GM19328 (cell line): ENCODE measurements around the gene IRAK2.
"Not testable (repeated sequence)": the region's sequence is repeated elsewhere in the genome, so short reads cannot be mapped to it uniquely, and the experiment has no call there.

Source experiments
- ATAC-seq: cut with Tn5 transposase; IDR thresholded peaks from one replicate; pipeline ENCODE4 v1.9.1; 2021; ENCODE audit warnings: mild to moderate bottlenecking, moderate library complexity; ENCODE audit not compliant: unreplicated experiment

IRAK2 gene

GRCh38 chr3:10158555-10158954 is 6.2 kb upstream of the IRAK2 start:
- ATAC-seq = not testable (repeated sequence)

- no peak for ATAC-seq
Observed at GRCh38 chr3:10160346-10160745, 4.4 kb upstream of the IRAK2 start.

DNA sequence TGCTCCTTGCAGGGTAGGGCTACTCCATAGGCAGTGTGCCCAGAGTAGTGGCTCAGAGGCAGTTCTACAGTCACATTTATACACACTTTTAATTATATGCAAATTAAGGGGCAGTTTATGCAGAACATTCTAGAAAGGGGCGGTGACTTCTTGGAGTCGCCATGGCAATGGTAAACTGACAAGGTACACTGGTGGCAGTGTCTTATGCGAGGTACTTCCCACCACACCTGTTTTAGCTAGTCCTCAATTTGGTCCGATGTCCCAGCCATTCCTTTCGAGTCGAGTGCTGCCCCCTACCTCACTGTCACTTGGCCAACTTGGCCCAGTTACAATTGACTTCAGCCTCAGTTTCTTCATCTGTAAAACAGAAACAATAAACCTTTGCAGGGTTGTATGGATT is 3.8 kb upstream of the IRAK2 start:
- ATAC-seq = no peak

DNA sequence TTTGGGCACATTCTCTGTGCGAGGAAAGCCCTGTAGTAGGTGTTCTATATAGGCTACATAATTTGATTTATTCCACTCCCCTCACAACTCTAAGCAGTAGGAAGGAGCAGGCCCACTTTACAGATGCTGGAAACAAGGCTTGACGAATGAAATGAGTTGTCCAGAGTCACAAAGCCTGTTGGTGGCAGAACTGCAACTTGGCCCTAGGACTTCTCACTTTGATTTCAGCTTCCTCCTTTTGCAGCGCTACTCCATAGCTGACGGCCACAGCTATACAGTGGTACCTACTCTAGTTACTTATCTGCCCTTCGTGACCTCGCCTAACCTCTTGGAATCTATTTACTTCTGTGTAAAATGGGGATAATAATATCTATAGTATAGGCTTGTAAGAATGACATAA is 2.5 kb upstream of the IRAK2 start:
- no peak for ATAC-seq

GRCh38 chr3:10164201-10164545 is 546 bp upstream of the IRAK2 start:
- not testable (repeated sequence) for ATAC-seq

DNA sequence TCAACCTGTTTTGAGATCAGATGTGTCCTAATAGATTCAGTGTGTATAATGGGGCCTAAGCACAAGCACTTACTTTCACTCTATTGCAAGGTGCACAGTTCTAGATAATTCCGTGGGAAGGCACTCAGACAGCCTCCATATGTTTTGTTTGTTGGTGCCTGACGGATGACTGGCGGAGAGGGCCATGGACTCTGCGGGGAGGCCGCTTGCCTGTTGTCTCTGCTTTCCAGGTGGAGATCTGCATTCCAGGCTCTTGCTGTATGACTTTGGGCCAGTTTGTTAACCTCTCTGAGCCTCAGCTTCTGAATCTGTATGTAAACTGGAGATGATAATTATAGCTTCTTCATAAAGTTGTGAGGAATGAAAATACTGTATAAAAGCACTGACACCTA is 1.5 kb downstream of the IRAK2 start:
- ATAC-seq = no peak

- ATAC-seq = no peak
Observed at GRCh38 chr3:10169000-10169496, 4.3 kb downstream of the IRAK2 start.

- no peak for ATAC-seq
Observed at GRCh38 chr3:10170915-10171478, 6.3 kb downstream of the IRAK2 start.

DNA sequence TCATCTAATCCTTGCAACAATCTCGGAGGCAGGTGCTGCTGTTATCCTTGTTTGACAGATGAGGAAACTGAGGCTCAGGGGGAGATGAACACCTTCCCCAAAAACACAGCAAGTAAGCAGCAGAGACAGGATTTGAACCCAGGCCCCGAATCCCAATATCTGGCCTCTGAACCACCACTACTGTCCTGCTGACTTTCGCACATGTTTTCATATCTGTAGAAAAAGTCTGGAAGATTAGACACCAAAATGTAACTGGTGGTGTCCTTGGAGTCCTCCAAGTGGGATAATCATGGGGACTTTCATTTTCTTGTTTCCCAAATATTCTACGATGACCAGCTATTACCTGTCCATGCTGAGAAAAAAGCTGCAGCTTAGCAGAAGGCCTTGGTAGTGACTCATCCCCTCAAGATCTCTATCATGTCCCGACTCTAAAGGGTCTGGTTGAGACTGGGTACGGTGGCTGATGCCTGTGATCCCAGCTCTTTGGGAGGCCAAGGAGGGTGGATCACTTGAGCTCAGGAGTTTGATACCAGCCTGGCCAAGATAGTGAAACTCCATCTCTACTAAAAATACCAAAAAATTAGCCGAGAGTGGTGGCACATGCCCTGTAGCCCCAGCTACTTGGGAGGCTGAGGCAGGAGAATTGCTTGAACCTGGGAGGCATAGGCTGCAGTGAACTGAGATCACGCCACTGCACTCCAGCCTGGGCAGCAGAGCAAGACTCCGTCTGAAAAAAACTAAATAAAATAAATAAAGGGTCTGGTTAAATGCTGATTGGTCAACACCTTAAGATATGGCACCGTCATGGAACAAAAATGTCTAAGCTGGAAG is 8.6 kb downstream of the IRAK2 start:
- no peak for ATAC-seq

DNA sequence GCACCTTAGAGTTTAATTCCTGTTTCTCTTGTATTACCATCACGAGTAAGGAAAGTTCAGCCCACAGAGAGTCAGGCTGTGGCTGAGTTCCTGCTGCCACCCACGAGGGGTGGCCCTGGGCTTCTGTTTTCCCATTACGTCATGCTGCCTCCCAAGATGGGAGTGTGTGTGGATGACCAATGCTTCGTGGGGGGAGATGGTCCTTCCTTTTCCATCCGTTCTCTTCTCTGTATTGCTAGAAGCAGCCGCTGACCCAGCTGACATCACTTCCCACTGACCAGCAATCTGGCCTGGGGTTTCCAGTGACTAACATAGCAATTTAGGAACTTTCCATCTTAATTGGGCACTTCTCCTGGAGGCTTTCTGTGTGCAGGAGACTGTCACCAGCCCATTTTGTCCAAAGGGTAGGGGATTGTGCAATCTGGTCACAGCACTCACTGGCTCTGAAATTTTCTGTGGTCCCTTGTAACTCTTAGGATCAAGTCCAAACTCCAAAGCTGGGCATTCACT is 9.3 kb downstream of the IRAK2 start:
- ATAC-seq = no peak

- not testable (repeated sequence) for ATAC-seq
Observed at GRCh38 chr3:10175334-10175733, 10.6 kb downstream of the IRAK2 start.

GRCh38 chr3:10176150-10176549 is 11.4 kb downstream of the IRAK2 start:
- ATAC-seq = not testable (repeated sequence)

- ATAC-seq = no peak
Observed at GRCh38 chr3:10177737-10178136, 13.0 kb downstream of the IRAK2 start.

GRCh38 chr3:10178892-10179291 is 14.2 kb downstream of the IRAK2 start:
- ATAC-seq = no peak

- no peak for ATAC-seq
Observed at GRCh38 chr3:10180289-10180688, 15.6 kb downstream of the IRAK2 start.

DNA sequence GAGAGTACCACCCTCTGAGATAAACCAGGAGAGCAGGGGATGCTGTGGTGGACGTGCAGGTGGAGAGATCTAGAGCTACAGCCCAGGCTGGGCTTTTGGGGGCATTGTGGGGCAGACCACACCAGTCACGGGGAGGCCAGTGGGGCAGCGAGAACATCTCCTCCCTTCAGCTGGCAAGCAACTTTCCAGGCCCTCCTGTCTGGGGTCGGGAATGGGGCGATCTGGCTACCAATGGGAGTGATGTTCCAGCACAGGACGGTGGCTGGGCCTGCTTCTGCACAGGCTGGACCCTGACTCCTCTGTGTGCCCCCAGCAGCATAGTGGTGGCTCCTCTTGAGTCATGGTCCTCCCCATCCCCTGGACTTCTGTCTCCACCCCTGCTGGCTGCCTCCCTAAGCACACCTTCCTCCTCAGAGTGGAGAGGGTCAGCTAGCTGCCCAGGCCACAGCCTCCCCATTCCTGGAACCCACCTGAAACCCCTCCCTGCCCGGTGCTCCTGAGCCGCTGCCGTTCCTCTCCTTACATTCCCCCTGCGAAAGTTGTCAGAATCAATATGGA is 16.1 kb downstream of the IRAK2 start:
- no peak for ATAC-seq

DNA sequence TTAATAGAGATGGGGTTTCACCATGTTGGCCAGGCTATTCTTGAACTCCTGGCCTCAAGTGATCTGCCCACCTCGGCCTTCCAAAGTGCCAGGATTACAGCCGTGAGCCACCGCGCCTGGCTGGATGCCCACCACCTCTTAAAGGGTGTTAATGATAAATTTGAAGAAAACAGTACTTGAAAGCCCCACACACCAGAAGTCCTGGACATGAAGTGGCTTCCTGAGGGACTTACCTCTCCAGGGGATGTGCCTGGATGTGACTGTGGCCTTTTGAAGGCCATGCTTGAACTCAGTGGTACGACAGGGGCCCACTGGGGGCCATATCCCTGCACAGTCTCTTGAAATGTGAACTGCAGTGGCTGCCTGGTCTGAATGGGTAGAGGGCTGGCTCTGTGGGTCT is 18.2 kb downstream of the IRAK2 start:
- no peak for ATAC-seq

DNA sequence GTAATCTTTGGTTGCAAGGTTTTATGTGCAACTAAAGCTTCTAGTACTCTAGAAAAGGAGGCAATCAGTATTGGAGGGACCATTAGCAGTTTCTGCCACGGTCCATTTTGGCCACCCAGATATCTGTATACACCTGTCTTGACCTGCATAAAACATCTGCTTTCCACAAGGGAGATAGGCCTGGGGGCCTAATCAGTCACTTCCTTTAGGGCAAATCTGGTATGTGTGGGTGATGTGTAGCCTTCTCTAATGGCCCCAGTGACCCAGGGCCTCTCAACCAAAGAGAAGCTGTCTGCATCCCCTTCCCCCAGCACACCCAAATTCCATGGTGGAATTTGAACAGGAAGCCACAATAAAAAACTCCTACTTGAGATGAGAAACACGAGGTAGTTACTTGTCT is 19.5 kb downstream of the IRAK2 start:
- no peak for ATAC-seq

DNA sequence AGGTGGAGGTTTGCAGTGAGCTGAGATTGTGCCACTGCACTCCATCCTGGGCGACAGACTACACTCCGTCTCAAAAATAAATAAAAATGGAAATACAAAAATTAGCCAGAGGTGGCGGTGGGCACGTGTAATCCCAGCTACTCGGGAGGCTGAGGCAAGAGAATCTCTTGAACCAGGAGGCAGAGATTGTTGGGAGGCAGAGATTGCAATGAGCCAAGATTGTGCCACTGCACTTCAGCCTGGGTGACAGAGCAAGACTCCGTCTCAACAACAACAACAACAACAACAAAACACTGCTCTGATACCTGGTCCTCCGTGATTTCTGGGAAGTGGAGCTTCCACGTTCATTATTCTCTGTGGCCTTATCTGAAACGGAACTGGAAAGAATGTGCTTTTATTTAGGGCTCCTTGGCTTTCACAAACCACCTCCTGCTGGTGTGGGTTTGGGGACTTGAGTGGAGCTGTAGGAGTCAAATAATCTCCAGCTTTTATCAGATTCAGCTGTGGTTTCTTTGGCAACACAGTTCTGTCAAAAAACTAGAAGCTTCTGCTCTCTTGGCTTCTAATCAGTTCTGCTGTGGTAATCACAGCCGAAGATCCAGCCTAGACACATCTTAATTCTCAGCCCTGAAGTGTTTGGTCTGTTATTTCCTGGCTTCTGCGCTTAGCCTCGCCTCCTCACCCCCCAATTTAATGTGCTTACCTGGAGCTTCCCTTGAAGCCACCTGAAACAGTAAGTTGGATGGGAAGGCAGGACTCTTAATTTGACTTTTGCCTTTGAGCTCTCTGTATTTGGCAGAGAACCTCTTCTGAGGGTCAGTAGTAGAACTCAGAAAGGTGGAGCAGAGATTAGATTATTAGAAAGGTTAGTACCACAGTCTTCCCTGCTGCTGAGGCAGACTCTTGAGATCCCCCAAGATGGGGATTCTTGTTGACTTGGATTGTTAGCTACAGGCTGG is 21.4 kb downstream of the IRAK2 start:
- no peak for ATAC-seq

GRCh38 chr3:10187290-10187876 is 22.7 kb downstream of the IRAK2 start:
- ATAC-seq = no peak

GRCh38 chr3:10187944-10188343 is 23.2 kb downstream of the IRAK2 start:
- ATAC-seq = no peak
